Fibroblast of mammary gland (primary cell): ENCODE results near the gene TTLL3.

Experiments used
- DNase-seq: peaks from one replicate; pipeline ENCODE4 v3.0.0-alpha.2; 2010; ENCODE audit warnings: low read depth
- H3K4me3 ChIP-seq: 2 replicates; pipeline ENCODE4 v1.5.1; 2011; ENCODE audit warnings: low read depth, mild to moderate bottlenecking, low read length, moderate library complexity; ENCODE audit not compliant: control insufficient read depth
- CTCF ChIP-seq: conservative IDR thresholded peaks from 2 replicates; pipeline ENCODE4 v1.5.1; 2011; ENCODE audit warnings: low read depth, low read length, inconsistent platforms; ENCODE audit not compliant: control insufficient read depth, insufficient read depth

TTLL3 gene

GRCh38 chr3:9833078-9833477 is 23.0 kb downstream of the TTLL3 start:
- no peak for DNase-seq
- no peak for TF ChIP-seq CTCF
- no peak overlapping the region for H3K4me3 ChIP-seq

GRCh38 chr3:9834520-9835380 is 24.7 kb downstream of the TTLL3 start:
- TF ChIP-seq CTCF: no peak
- DNase-seq: no peak
- H3K4me3 ChIP-seq: no peak overlapping the region

GRCh38 chr3:9837701-9838582 is 27.9 kb downstream of the TTLL3 start:
- no peak for DNase-seq
- TF ChIP-seq CTCF: no peak
- H3K4me3 ChIP-seq: no peak overlapping the region

GRCh38 chr3:9838856-9839255 is 28.8 kb downstream of the TTLL3 start:
- no peak overlapping the region for H3K4me3 ChIP-seq
- TF ChIP-seq CTCF: no peak
- DNase-seq: no peak

GRCh38 chr3:9841015-9841414 is 31.0 kb downstream of the TTLL3 start:
- no peak for DNase-seq
- TF ChIP-seq CTCF: no peak
- H3K4me3 ChIP-seq: no peak overlapping the region

GRCh38 chr3:9843715-9844438 is 33.8 kb downstream of the TTLL3 start, which contains the start of gene RPUSD3:
Gene RPUSD3 (minus strand): TSS chr3:9844008. CDS start chr3:9843990, 18 bp downstream.
- peak within 1 kb of the TSS; percentile 92 for H3K4me3 ChIP-seq
- no peak for TF ChIP-seq CTCF
- peak; percentile 94 for DNase-seq
